Measurements from ENCODE around the gene IGFBP6.
A peak's percentile ranks its signal among the peaks of the same experiment; 100 is the strongest.

- TF ChIP-seq CTCF (IDR thresholded peaks at IDR 0.05), result peak; percentile 74 to 92 (median 86)
- TF ChIP-seq POLR2A (IDR thresholded peaks at IDR 0.05), result no peak
Observed at GRCh38 chr12:53065975-53066931, 31.2 kb upstream of the IGFBP6 start.

All from thyroid gland (tissue), 4 donors.